Naive thymus-derived CD4-positive, alpha-beta T cell (primary cell): Measurements from ENCODE around the gene ANXA5. TPM values are rescaled to one million over a fixed set of nuclear protein-coding genes. Genes with fewer than 3 reads are reported as not detected.
A peak's percentile ranks its signal among the peaks of the same experiment; 100 is the strongest.
"Not testable (repeated sequence)": the region's sequence is repeated elsewhere in the genome, so short reads cannot be mapped to it uniquely, and the experiment has no call there.

ENCODE experiments used
- ATAC-seq: fragments of 150-1000 bp; cut with Tn5 transposase; 2 replicates; pipeline ENCODE4 v1.10.0; 2021; ENCODE audit warnings: mild to moderate bottlenecking, moderate library complexity
- CTCF ChIA-PET: fragments of 350-600 bp; sonication (Branson Sonifier 250); formaldehyde crosslinking; loops from one replicate; lab custom pipeline; 2021; ENCODE audit warnings: antibody characterized with exemption; lab: Charles Lee
- POLR2A ChIA-PET: fragments of 350-600 bp; sonication (Branson Sonifier 250); formaldehyde crosslinking; loops from one replicate; lab custom pipeline; 2021; ENCODE audit warnings: antibody characterized with exemption, inconsistent platforms; lab: Charles Lee
- DNase-seq, 9 donors: peaks; one replicate each; pipeline versions ENCODE4 v3.0.0 to v3.0.0-alpha.2; 2020 to 2022; ENCODE audit warnings: mixed read lengths in 1 of 9
- H3K27ac ChIP-seq: one replicate; pipeline ENCODE4 v1.7.0; 2013; ENCODE audit warnings: mild to moderate bottlenecking, low read depth, low read length, moderate library complexity
- H3K27me3 ChIP-seq, 2 donors: one replicate each; pipeline ENCODE4 v1.7.0; 2013; ENCODE audit warnings: low read length in 2 of 2, mild to moderate bottlenecking in 2 of 2, moderate library complexity in 2 of 2; ENCODE audit not compliant: control insufficient read depth in 2 of 2, insufficient read depth in 2 of 2
- H3K36me3 ChIP-seq, 3 experiments: 1 replicate in 2 of 3; 2 replicates in 1 of 3; pipeline ENCODE4 v1.7.0; 2013; ENCODE audit warnings: low read length in 3 of 3, mild to moderate bottlenecking in 3 of 3, moderate library complexity in 1 of 3; ENCODE audit not compliant: insufficient read depth in 3 of 3, control insufficient read depth in 2 of 3
- H3K4me1 ChIP-seq, 2 donors: one replicate each; pipeline ENCODE4 v1.7.0; 2013; ENCODE audit warnings: low read length in 2 of 2, mild to moderate bottlenecking in 2 of 2, moderate library complexity in 1 of 2; ENCODE audit not compliant: control insufficient read depth in 2 of 2, insufficient read depth in 2 of 2
- H3K4me3 ChIP-seq: 2 replicates; pipeline ENCODE4 v1.7.0; 2013; ENCODE audit warnings: mild to moderate bottlenecking, low read length
- H3K9me3 ChIP-seq, 3 experiments: 1 replicate in 2 of 3; 2 replicates in 1 of 3; pipeline ENCODE4 v1.7.0; 2013; ENCODE audit warnings: low read length in 3 of 3; ENCODE audit not compliant: control insufficient read depth in 2 of 3
- H3K27ac Mint-ChIP-seq, 9 donors: one replicate each; pipeline ENCODE4 v1.8.0; 2020 to 2022; ENCODE audit warnings: mixed read lengths in 9 of 9, mild to moderate bottlenecking in 8 of 9, moderate library complexity in 5 of 9, inconsistent platforms in 2 of 9
- H3K27me3 Mint-ChIP-seq, 5 donors: one replicate each; pipeline ENCODE4 v1.8.0; 2021 to 2022; ENCODE audit warnings: mixed read lengths in 5 of 5, mild to moderate bottlenecking in 1 of 5
- H3K36me3 Mint-ChIP-seq, 5 donors: one replicate each; pipeline ENCODE4 v1.8.0; 2020 to 2022; ENCODE audit warnings: mixed read lengths in 5 of 5, mild to moderate bottlenecking in 3 of 5, inconsistent platforms in 1 of 5
- H3K4me1 Mint-ChIP-seq, 7 donors: one replicate each; pipeline ENCODE4 v1.8.0; 2020 to 2022; ENCODE audit warnings: mixed read lengths in 7 of 7, mild to moderate bottlenecking in 3 of 7, inconsistent platforms in 1 of 7
- H3K4me3 Mint-ChIP-seq, 10 donors: one replicate each; pipeline ENCODE4 v1.8.0; 2020 to 2022; ENCODE audit warnings: mild to moderate bottlenecking in 10 of 10, mixed read lengths in 10 of 10, moderate library complexity in 6 of 10, inconsistent platforms in 2 of 10
- H3K9me3 Mint-ChIP-seq, 11 donors: one replicate each; pipeline ENCODE4 v1.8.0; 2020 to 2022; ENCODE audit warnings: mixed read lengths in 11 of 11, mild to moderate bottlenecking in 4 of 11, inconsistent platforms in 1 of 11, moderate library complexity in 1 of 11
- intact Hi-C, 2 donors: fragments of 100-400 bp; cut with micrococcal nuclease; formaldehyde crosslinking; loops; one replicate each; pipeline ENCODE4 v1.15.1; 2023
- polyA plus RNA-seq, 2 donors: library from polyadenylated mRNA; unstranded; fragments of 300-500 nt; fragmentation: Illumina TruSeq; gene quantifications; one replicate each; pipeline ENCODE4 v1.2.3, GENCODE V29; 2021
- total RNA-seq, 6 experiments: library from RNA in 5 of 6; stranded (reverse) in 5 of 6; gene quantifications; 1 replicate in 5 of 6; 2 replicates in 1 of 6; pipeline ENCODE4 v1.2.3 and lab custom pipeline; 2021 to 2026

ANXA5 gene
- total and polyA plus RNA-seq, 7 experiments from 2014 or later = 25.5 to 180 (median 49.5) TPM

DNA sequence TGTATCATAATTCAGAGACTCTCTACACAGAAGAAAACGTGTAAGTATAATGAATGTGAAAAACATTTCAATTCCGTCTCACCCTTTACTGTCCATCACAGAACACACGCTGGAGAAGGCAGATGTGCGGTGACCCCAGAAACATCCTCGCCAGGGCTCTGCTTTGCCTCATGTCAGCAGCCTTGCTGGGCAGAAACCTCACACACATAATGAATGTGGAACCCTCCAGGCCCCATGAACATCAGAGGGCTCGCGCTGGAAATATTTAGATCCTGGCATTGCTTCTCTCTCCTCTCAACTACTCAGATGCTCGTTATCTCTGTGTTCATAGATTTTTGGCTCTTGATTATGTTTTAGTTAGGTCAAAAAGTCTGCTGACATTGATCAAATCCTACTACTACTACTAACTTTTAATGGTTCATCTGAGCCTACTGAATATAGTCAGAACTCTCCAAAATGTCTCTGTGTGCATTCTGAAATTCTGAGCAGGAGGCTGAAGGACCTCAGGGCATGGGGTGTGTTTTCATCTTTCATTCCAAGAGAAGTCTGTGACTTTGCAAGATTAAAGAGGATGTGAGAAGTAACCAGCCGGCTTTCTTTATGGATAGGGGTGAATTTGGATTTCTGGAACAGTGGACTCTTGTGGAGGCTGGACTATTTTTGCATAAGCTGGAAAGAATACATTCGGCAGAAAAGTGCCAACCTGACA, 41.2 kb upstream of the ANXA5 start:
- no peak overlapping the region for H3K4me3 Mint-ChIP-seq
- no peaks in the 10 kb centered on the region for H3K27me3 ChIP-seq
- no peaks in the 10 kb centered on the region for H3K36me3 ChIP-seq
- H3K9me3 Mint-ChIP-seq = no peaks in the 10 kb centered on the region
- no peak overlapping the region for H3K27ac ChIP-seq
- H3K4me1 Mint-ChIP-seq = no peaks in the 10 kb centered on the region
- intact Hi-C loops = loop anchor here in 1 of 2 donors (2.0 kb wide), 1 partner anchor 367 kb away; no protein-coding TSS in a partner anchor
- H3K36me3 Mint-ChIP-seq = no peaks in the 10 kb centered on the region
- ATAC-seq (no peak), DNase-seq (no peak)
- no peaks in the 10 kb centered on the region for H3K4me1 ChIP-seq
- H3K27ac Mint-ChIP-seq = no peak overlapping the region
- peaks cover 4 to 17% (median 8%) of the 10 kb centered on the region in 5 donors for H3K27me3 Mint-ChIP-seq
- no peak overlapping the region for H3K4me3 ChIP-seq
- H3K9me3 ChIP-seq = no peaks in the 10 kb centered on the region
- ChIA-PET POLR2A (no interaction called here), CTCF (interaction anchor here (1.3 kb wide), 1 partner anchor 1583 kb away, joined by 3 read pairs; no protein-coding TSS in a partner anchor)

DNA sequence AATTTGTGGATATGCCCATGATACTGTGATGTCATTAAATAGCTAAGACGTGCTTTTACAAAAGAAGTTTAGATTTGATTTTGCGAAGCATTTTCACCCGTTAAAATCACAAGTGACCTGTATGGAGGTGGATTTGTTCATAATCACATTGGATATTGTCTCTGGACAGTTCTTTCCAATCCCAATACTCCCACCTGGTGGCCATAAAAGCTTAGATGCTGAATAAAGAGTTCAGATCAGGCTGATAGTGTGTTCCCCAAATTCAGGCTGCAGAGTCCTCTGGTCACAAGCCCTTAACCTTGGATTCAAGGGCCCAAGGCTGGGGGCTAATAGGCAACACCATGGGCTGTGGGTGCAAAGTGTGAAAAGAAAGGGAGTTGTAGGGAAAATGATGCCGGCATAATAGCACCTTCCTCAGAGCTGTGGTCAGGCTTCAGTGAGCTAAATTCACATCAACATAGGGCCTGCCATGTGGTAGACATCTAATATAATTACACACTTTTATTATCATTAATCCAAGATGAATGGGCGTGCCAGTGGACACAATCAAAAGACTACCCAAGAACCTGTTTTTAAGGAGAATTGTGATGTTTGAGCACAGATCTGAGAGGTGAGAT, 40.1 kb upstream of the ANXA5 start:
- Mint-ChIP-seq H3K36me3 (no peaks in the 10 kb centered on the region), H3K4me1 (no peaks in the 10 kb centered on the region), H3K9me3 (no peaks in the 10 kb centered on the region), H3K27me3 (peaks cover 4 to 24% (median 8%) of the 10 kb centered on the region in 5 donors), H3K27ac (no peak overlapping the region), H3K4me3 (no peak overlapping the region)
- Histone ChIP-seq H3K4me3 (no peak overlapping the region), H3K27ac (no peak overlapping the region), H3K27me3 (no peaks in the 10 kb centered on the region), H3K36me3 (no peaks in the 10 kb centered on the region), H3K4me1 (no peaks in the 10 kb centered on the region), H3K9me3 (no peaks in the 10 kb centered on the region)
- CTCF ChIA-PET = interaction anchor here (1.3 kb wide), 1 partner anchor 1582 kb away, joined by 3 read pairs; no protein-coding TSS in a partner anchor
- ATAC-seq (peak; percentile 29), DNase-seq (peak in 3 of 9 donors; percentile 7 to 24 (median 9))
- POLR2A ChIA-PET = no interaction called here
- intact Hi-C loops = loop anchor here in 1 of 2 donors (2.0 kb wide), 1 partner anchor 366 kb away; no protein-coding TSS in a partner anchor

DNA sequence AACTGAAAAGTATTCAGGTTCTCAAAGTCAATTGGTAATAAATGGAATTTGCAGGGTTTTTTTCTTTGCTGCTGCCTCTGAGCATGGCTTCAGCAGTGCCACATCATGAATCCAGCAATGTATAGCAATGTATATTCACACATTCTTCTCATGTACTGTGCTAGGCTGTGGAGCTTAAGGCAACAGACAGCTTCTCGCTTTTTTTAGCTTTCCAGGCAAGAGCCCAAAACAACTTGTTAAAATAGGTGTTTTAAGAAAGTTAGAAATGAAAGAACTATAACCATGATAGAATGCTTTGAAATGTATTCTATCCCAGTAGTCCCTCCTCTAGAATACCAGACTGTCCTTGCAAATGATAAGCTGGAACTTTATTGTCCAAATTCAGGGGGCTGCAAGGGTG, 37.8 kb upstream of the ANXA5 start:
- Mint-ChIP-seq H3K4me1 (peaks cover 0 to 1% (median 0%) of the 10 kb centered on the region in 7 donors), H3K9me3 (peaks cover 0 to 3% (median 0%) of the 10 kb centered on the region in 11 donors), H3K36me3 (no peaks in the 10 kb centered on the region), H3K27me3 (peaks cover 4 to 30% (median 8%) of the 10 kb centered on the region in 5 donors), H3K27ac (no peak overlapping the region), H3K4me3 (no peak overlapping the region)
- H3K9me3 ChIP-seq = no peaks in the 10 kb centered on the region
- no peak overlapping the region for H3K27ac ChIP-seq
- intact Hi-C loops = no loop called here
- no peaks in the 10 kb centered on the region for H3K4me1 ChIP-seq
- ChIA-PET POLR2A (no interaction called here), CTCF (interaction anchor here (0.8 kb wide), 1 partner anchor 426 kb away, joined by 3 read pairs; no protein-coding TSS in a partner anchor)
- H3K36me3 ChIP-seq = no peaks in the 10 kb centered on the region
- H3K4me3 ChIP-seq = no peak overlapping the region
- ATAC-seq = no peak
- DNase-seq = no peak
- no peaks in the 10 kb centered on the region for H3K27me3 ChIP-seq

DNA sequence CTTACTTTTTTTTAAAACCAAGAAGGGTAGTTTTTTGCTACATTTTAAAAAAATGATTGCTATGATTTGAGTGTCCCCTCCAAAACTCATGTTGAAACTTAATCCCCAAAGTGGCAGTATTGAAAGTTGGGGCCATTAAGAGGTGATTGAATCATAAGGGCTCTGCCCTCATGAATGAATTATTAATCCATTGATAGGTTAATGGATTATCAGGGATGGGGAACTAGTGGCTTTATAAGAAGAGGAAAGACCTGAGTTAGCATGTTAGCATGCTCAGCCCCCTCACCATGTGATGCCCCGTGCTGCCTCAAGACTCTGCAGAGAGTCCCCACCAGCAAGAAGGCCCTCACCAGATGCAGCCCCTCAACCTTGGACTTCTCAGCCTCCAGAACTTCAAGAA, 37.2 kb upstream of the ANXA5 start:
- Histone ChIP-seq H3K36me3 (no peaks in the 10 kb centered on the region), H3K9me3 (no peaks in the 10 kb centered on the region), H3K27ac (no peak overlapping the region), H3K27me3 (no peaks in the 10 kb centered on the region), H3K4me3 (no peak overlapping the region), H3K4me1 (no peaks in the 10 kb centered on the region)
- Mint-ChIP-seq H3K27ac (no peak overlapping the region), H3K4me1 (peaks cover 0 to 1% (median 0%) of the 10 kb centered on the region in 7 donors), H3K9me3 (peaks cover 0 to 3% (median 0%) of the 10 kb centered on the region in 11 donors), H3K27me3 (peaks cover 4 to 30% (median 8%) of the 10 kb centered on the region in 5 donors), H3K4me3 (no peak overlapping the region), H3K36me3 (no peaks in the 10 kb centered on the region)
- CTCF ChIA-PET = no interaction called here
- POLR2A ChIA-PET = no interaction called here
- intact Hi-C loops = no loop called here
- DNase-seq (no peak), ATAC-seq (no peak)

DNA sequence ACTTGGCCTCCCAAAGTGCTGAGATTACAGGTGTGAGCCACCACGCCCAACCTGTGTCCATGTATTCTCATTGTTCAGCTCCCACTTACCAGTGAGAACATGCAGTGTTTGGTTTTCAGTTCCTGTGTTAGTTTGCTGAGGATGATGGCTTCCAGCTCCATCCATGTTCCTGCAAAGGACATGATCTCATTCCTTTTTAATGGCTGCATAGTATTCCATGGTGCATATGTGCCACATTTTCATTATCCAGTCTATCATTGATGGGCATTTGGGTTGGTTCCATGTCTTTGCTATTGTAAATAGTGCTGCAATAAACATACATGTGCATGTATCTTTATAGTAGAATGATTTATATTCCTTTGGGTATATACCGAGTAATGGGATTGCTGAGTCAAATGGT, 33.0 kb upstream of the ANXA5 start:
- DNase-seq, H3K4me3 ChIP-seq, H3K36me3 Mint-ChIP-seq, H3K27ac ChIP-seq, H3K4me3 Mint-ChIP-seq, CTCF ChIA-PET, H3K36me3 ChIP-seq, H3K4me1 ChIP-seq, H3K9me3 Mint-ChIP-seq, POLR2A ChIA-PET, intact Hi-C loops, H3K27ac Mint-ChIP-seq, H3K27me3 ChIP-seq, H3K9me3 ChIP-seq, H3K4me1 Mint-ChIP-seq, ATAC-seq: not testable (repeated sequence)
- H3K27me3 Mint-ChIP-seq = peaks cover 0 to 21% (median 5%) of the 10 kb centered on the region in 5 donors

DNA sequence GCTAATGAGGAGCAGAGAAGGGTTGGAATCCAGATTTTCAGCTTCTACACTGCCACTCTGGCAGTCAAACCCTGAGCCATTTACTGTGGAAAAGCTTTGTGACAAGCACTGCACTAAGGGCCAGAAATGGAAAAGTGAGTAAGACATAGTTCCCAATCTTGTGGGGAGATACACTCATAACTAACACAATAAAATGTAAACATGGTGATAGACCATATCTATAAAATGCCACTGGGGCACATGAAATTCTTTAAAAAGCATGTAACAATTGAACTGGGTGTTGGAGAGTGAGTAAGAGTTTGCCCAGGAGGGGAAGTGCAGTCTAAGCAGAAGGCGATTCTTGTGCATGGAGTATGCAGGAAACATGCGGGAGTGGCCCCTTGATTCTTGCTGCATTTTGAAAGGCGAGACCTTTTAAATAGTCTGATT, 32.0 kb upstream of the ANXA5 start:
- POLR2A ChIA-PET = no interaction called here
- H3K27me3 Mint-ChIP-seq = peaks cover 0 to 18% (median 5%) of the 10 kb centered on the region in 5 donors
- CTCF ChIA-PET = no interaction called here

More for the DNA sequence above, 32.0 kb upstream of the ANXA5 start:
- no peak overlapping the region for H3K4me3 Mint-ChIP-seq
- no peaks in the 10 kb centered on the region for H3K36me3 ChIP-seq
- no peak for DNase-seq
- ATAC-seq = no peak
- H3K4me1 ChIP-seq = no peaks in the 10 kb centered on the region
- no peaks in the 10 kb centered on the region for H3K36me3 Mint-ChIP-seq
- peaks cover 0 to 3% (median 0%) of the 10 kb centered on the region in 11 donors for H3K9me3 Mint-ChIP-seq
- no peaks in the 10 kb centered on the region for H3K27me3 ChIP-seq
- no peak overlapping the region for H3K27ac Mint-ChIP-seq
- H3K27ac ChIP-seq = no peak overlapping the region
- H3K9me3 ChIP-seq = no peaks in the 10 kb centered on the region
- no peak overlapping the region for H3K4me3 ChIP-seq
- intact Hi-C loops = no loop called here
- peaks cover 0 to 4% (median 0%) of the 10 kb centered on the region in 7 donors for H3K4me1 Mint-ChIP-seq
